GM12878 (cell line): ENCODE measurements around the gene VCPKMT. TPM values are rescaled to one million over a fixed set of nuclear protein-coding genes. Genes with fewer than 3 reads are reported as not detected.
A peak's percentile ranks its signal among the peaks of the same experiment; 100 is the strongest.

ENCODE experiments used
- ATAC-seq: fragments of 200-7000 bp; cut with Tn5 transposase; 3 replicates; pipeline ENCODE4 v1.9.1; 2020; ENCODE audit warnings: mild to moderate bottlenecking, moderate library complexity
- BruUV-seq: library from RNA; stranded (reverse); fragments of 400-500 nt; replicated peaks from 2 replicates; lab custom pipeline; 2021; lab: Mats Ljungman, UMichigan
- CTCF ChIA-PET: fragments of 300-600 bp; sonication (Branson Sonifier 250); formaldehyde crosslinking; extraction: SDS; loops from one replicate; lab custom pipeline; 2021; ENCODE audit warnings: inconsistent platforms; lab: Yijun Ruan, JAX
- POLR2A ChIA-PET: fragments of 350-600 bp; formaldehyde crosslinking; extraction: SDS; loops from one replicate; lab custom pipeline; 2021; ENCODE audit warnings: inconsistent platforms; lab: Charles Lee
- RAD21 ChIA-PET: fragments of 300-600 bp; sonication (Branson Sonifier 250); formaldehyde crosslinking; loops from one replicate; lab custom pipeline; 2023; ENCODE audit warnings: antibody characterized with exemption; ENCODE audit not compliant: unreplicated experiment; lab: Charles Lee
- SMC1A ChIA-PET: fragments of 300-600 bp; sonication (Branson Sonifier 250); formaldehyde crosslinking; loops from one replicate; lab custom pipeline; 2023; ENCODE audit not compliant: unreplicated experiment, uncharacterized antibody; lab: Charles Lee
- DNase-seq: peaks from one replicate; pipeline ENCODE4 v3.0.0-alpha.2; 2011; ENCODE audit warnings: low read depth, low spot score
- FAIRE-seq: peaks from 3 replicates; lab custom pipeline; 2011; peaks lifted over from hg19 to GRCh38; lab: Jason Lieb, UNC
- H2AFZ ChIP-seq: 2 replicates; pipeline ENCODE4 v1.6.0; 2011; ENCODE audit warnings: low read depth, low read length, control low read depth; ENCODE audit not compliant: control insufficient read depth
- H3K27ac ChIP-seq: 2 replicates; pipeline ENCODE4 v1.5.1; 2011; ENCODE audit warnings: control low read depth; ENCODE audit not compliant: control insufficient read depth, insufficient read depth
- H3K27me3 ChIP-seq, 2 experiments: replicated peaks in 1 of 2; 2 replicates each; pipeline versions ENCODE4 v1.6.0 to v1.6.1; 2011; ENCODE audit warnings: low read length in 1 of 2; ENCODE audit not compliant: control insufficient read depth in 2 of 2, insufficient read depth in 2 of 2
- H3K36me3 ChIP-seq, 2 experiments: 2 replicates each; pipeline ENCODE4 v1.5.1; 2011; ENCODE audit warnings: low read length in 1 of 2; ENCODE audit not compliant: control insufficient read depth in 2 of 2, insufficient read depth in 2 of 2
- H3K4me1 ChIP-seq: 2 replicates; pipeline ENCODE4 v1.6.1; 2011; ENCODE audit warnings: mild to moderate bottlenecking, low read length, moderate library complexity, mixed read lengths; ENCODE audit not compliant: control insufficient read depth, insufficient read depth
- H3K4me2 ChIP-seq: 2 replicates; pipeline ENCODE4 v1.6.0; 2011; ENCODE audit warnings: control low read depth; ENCODE audit not compliant: control insufficient read depth, insufficient read depth
- H3K4me3 ChIP-seq: fragments of 200-600 bp; sonication (generic); 2 replicates; pipeline ENCODE4 v1.5.1; 2016
- H3K79me2 ChIP-seq: 2 replicates; pipeline ENCODE4 v1.6.0; 2011; ENCODE audit warnings: low read length; ENCODE audit not compliant: control insufficient read depth, insufficient read depth
- H3K9ac ChIP-seq: 2 replicates; pipeline ENCODE4 v1.8.0; 2011; ENCODE audit warnings: low read length, control low read depth, mixed read lengths; ENCODE audit not compliant: control insufficient read depth, insufficient read depth
- H3K9me3 ChIP-seq: replicated peaks from 3 replicates; pipeline ENCODE4 v1.5.1; 2011; ENCODE audit warnings: mild to moderate bottlenecking, low read length; ENCODE audit not compliant: control insufficient read depth, insufficient read depth
- H4K20me1 ChIP-seq: 2 replicates; pipeline ENCODE4 v1.6.0; 2011; ENCODE audit not compliant: control insufficient read depth, insufficient read depth
- CREB1 ChIP-seq: IDR thresholded peaks from 2 replicates; pipeline ENCODE4 v1.6.1; 2012; ENCODE audit warnings: low read depth, mild to moderate bottlenecking, inconsistent platforms
- HDGF ChIP-seq: fragments of 450-650 bp; IDR thresholded peaks from 2 replicates; pipeline ENCODE4 v1.6.1; 2016; ENCODE audit warnings: antibody characterized with exemption
- WGBS: methylation state at CpG from one replicate; pipeline ENCODE4 v1.1.6; 2016; ENCODE audit warnings: low lambda C conversion rate; ENCODE audit not compliant: insufficient replicate concordance, insufficient coverage; ENCODE audit errors: missing lambda C conversion rate; 5-methylcytosine and 5-hydroxymethylcytosine counted together
- in situ Hi-C: fragments of 300-500 bp; cut with MboI; formaldehyde crosslinking; loops from 9 replicates; pipeline ENCODE4 v1.14.3; 2018; ENCODE audit warnings: mixed read lengths
- intact Hi-C: fragments of 100-400 bp; cut with micrococcal nuclease; formaldehyde crosslinking; loops from one replicate; pipeline ENCODE4 v1.14.2; 2022; ENCODE audit not compliant: unreplicated experiment
- polyA plus RNA-seq, 11 experiments: library from polyadenylated mRNA; depleted of rRNA in 4 of 11; unstranded in 6 of 11; stranded (reverse) in 5 of 11; fragments of >200 nt; fragmentation: Nextera tagmentation in 4 of 11; fragmentation: Illumina TruSeq in 1 of 11; extraction: Ambion mirVana in 4 of 11; extraction: Trizol in 1 of 11; gene quantifications; 1 replicate in 1 of 11; 2 replicates in 10 of 11; pipeline versions ENCODE4 v1.2.1 to v1.2.3, GENCODE V29; 2011 to 2016; ENCODE audit warnings: inconsistent platforms in 2 of 11, missing spikeins in 2 of 11, low read depth in 1 of 11
- small RNA-seq: library from RNA; depleted of rRNA; stranded (forward); fragments of <200 nt; gene quantifications from one replicate; pipeline ENCODE3, GENCODE V24; 2014
- total RNA-seq, 4 experiments: library from RNA; depleted of rRNA in 3 of 4; stranded (reverse); fragments of >200 nt in 3 of 4; fragmentation: Illumina TruSeq in 1 of 4; extraction: Trizol in 1 of 4; gene quantifications; 2 replicates each; pipeline versions ENCODE4 v1.2.1 to v1.2.3, GENCODE V29; 2013 to 2021
- TF ChIP-seq, protein P1 (sequence below): fragments of 450-650 bp; IDR thresholded peaks from 2 replicates; pipeline ENCODE4 v1.6.1; 2017; ENCODE audit warnings: mild to moderate bottlenecking, moderate library complexity

The VCPKMT gene
- total and polyA plus RNA-seq, 10 of the 15 experiments (the other 5 are each of a cell fraction or from before 2014, with no cell fraction given), result 8.5 to 18.4 (median 12.8) TPM

DNA sequence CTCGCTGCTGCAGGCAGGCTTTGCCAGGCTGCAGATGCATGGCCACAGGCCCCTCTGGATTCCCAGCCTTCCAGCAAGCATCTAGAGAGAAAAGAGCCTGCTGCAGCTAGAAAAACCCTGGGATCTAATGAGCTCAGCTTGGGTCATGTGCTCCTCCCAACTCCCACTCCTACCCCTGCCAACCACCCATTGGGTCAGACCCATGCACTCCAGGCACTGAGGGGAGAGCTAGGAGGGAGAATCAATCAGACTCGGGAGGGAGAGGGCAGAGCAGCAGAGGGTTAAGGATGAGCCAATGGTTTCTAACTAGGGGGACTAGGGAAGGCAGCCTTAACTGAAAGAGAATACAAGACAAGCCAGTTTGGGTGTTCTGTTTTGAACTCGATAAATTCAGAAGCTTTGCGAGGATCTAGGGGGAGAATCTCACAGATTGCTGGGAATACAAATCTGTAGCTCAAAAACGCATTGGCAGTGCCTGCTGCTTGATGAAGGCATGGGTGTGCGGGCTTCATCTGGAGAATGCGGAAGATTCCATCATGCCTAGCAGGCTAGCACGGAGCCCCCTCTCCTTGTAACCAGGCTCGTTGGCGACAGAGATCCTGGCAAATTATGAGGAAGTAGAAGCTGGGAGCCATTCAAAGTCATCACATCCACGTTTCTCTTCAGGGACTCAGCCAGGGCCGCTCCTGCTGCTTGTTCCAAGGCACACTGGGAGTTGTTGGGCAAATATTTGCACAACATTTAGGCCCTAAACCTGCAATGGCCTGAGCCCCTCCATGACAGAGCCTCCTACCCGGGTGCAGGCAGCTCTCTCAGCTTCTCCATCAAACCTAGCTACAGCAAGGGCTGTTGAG, 56.4 kb downstream of the VCPKMT start:
- FAIRE-seq (no peak), DNase-seq (no peak), ATAC-seq (no peak)
- WGBS, result 99% methylated on average over 13 of the region's 13 CpGs
- Histone ChIP-seq H3K4me2 (no peak overlapping the region), H3K4me1 (peaks cover 45% of the 10 kb centered on the region), H3K36me3 (no peaks in the 10 kb centered on the region; a peak in 1 of 4 replicates), H3K79me2 (peaks cover 7% of the 10 kb centered on the region), H3K4me3 (no peak overlapping the region), H2AFZ (no peak overlapping the region), H3K27me3 (no peaks in the 10 kb centered on the region), H3K9me3 (no peaks in the 10 kb centered on the region), H3K9ac (peak overlapping the region; percentile 94; the same call in 1 of the 2 replicates), H3K27ac (peak overlapping the region; percentile 98), H4K20me1 (no peaks in the 10 kb centered on the region)
- BruUV-seq, result no TSS peak
- TF ChIP-seq, protein P1, sequence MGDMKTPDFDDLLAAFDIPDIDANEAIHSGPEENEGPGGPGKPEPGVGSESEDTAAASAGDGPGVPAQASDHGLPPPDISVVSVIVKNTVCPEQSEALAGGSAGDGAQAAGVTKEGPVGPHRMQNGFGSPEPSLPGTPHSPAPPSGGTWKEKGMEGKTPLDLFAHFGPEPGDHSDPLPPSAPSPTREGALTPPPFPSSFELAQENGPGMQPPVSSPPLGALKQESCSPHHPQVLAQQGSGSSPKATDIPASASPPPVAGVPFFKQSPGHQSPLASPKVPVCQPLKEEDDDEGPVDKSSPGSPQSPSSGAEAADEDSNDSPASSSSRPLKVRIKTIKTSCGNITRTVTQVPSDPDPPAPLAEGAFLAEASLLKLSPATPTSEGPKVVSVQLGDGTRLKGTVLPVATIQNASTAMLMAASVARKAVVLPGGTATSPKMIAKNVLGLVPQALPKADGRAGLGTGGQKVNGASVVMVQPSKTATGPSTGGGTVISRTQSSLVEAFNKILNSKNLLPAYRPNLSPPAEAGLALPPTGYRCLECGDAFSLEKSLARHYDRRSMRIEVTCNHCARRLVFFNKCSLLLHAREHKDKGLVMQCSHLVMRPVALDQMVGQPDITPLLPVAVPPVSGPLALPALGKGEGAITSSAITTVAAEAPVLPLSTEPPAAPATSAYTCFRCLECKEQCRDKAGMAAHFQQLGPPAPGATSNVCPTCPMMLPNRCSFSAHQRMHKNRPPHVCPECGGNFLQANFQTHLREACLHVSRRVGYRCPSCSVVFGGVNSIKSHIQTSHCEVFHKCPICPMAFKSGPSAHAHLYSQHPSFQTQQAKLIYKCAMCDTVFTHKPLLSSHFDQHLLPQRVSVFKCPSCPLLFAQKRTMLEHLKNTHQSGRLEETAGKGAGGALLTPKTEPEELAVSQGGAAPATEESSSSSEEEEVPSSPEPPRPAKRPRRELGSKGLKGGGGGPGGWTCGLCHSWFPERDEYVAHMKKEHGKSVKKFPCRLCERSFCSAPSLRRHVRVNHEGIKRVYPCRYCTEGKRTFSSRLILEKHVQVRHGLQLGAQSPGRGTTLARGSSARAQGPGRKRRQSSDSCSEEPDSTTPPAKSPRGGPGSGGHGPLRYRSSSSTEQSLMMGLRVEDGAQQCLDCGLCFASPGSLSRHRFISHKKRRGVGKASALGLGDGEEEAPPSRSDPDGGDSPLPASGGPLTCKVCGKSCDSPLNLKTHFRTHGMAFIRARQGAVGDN, result 0 out of 2 replicates have a peak, but pooled peaks have one; percentile 12
- TF ChIP-seq CREB1, result no peak
- no peak for TF ChIP-seq HDGF
- POLR2A ChIA-PET, result interaction anchor here (0.6 to 4.2 kb wide), 9 partner anchors 10 to 205 kb away, joined by 3 to 62 read pairs (median 10); no protein-coding TSS in a partner anchor
- RAD21 ChIA-PET, result interaction anchor here (1.0 to 6.1 kb wide), 10 partner anchors 9 to 202 kb away, joined by 3 to 110 read pairs (median 28); no protein-coding TSS in a partner anchor
- SMC1A ChIA-PET, result interaction anchor here (0.7 to 6.7 kb wide), 17 partner anchors 13 to 208 kb away, joined by 3 to 96 read pairs (median 4); no protein-coding TSS in a partner anchor
- in situ Hi-C loops (no loop called here), intact Hi-C loops (loop anchor here (5.0 kb wide), 1 partner anchor 198 kb away; no protein-coding TSS in a partner anchor)
- CTCF ChIA-PET, result interaction anchor here (0.6 to 5.6 kb wide), 13 partner anchors 12 to 208 kb away, joined by 3 to 92 read pairs (median 4); partner anchors contain the start of gene NEMF

Small RNA genes lying within 50 kb of the gene (small RNA-seq; reads per million reads assigned to genes)
- not detected for gene RF00019

Other genes starting within 250 kb of the VCPKMT start
- 64.5 and 66.1 TPM in 2 replicates for gene ARF6, start 223.5 kb downstream of the VCPKMT start, total RNA-seq (2014; rRNA removed)
- 49.8 and 50.0 TPM in 2 replicates for gene ARF6, start 223.5 kb downstream of the VCPKMT start, total RNA-seq (2014; rRNA removed; fragmentation: Illumina TruSeq; extraction: Trizol)
- 91.3 and 94.2 TPM in 2 replicates for gene ARF6, start 223.5 kb downstream of the VCPKMT start, total RNA-seq (2021)
- gene ARF6, start 223.5 kb downstream of the VCPKMT start, polyA plus RNA-seq (2011; rRNA removed), result 47.8 and 52.2 TPM in 2 replicates
- 74.8 and 82.5 TPM in 2 replicates for gene ARF6, start 223.5 kb downstream of the VCPKMT start, polyA plus RNA-seq (2014; fragmentation: Illumina TruSeq; extraction: Trizol)
- 10 to 100 TPM; 46.8 to 86.6 TPM for gene ARF6, start 223.5 kb downstream of the VCPKMT start, polyA plus RNA-seq (2014; fragmentation: Nextera tagmentation; extraction: Ambion mirVana)
- 69.1 and 73.0 TPM in 2 replicates for gene ARF6, start 223.5 kb downstream of the VCPKMT start, polyA plus RNA-seq (2014; rRNA removed)
- 100 to 1,000 TPM; 125 to 128 TPM for gene ARF6, start 223.5 kb downstream of the VCPKMT start, polyA plus RNA-seq (2016; fragmentation: Nextera tagmentation; extraction: Ambion mirVana)
- gene SOS2, start 115.0 kb upstream of the VCPKMT start, total RNA-seq (2014; rRNA removed), result 8.1 and 8.9 TPM in 2 replicates
- 16.8 and 17.0 TPM in 2 replicates for gene SOS2, start 115.0 kb upstream of the VCPKMT start, total RNA-seq (2014; rRNA removed; fragmentation: Illumina TruSeq; extraction: Trizol)
- gene SOS2, start 115.0 kb upstream of the VCPKMT start, total RNA-seq (2021), result 12.7 and 13.3 TPM in 2 replicates
- 16.7 and 22.2 TPM in 2 replicates for gene SOS2, start 115.0 kb upstream of the VCPKMT start, polyA plus RNA-seq (2011; rRNA removed)
- 14.8 and 19.5 TPM in 2 replicates for gene SOS2, start 115.0 kb upstream of the VCPKMT start, polyA plus RNA-seq (2014; fragmentation: Illumina TruSeq; extraction: Trizol)
- 1 to 10 TPM; 2.9 to 4.1 TPM for gene SOS2, start 115.0 kb upstream of the VCPKMT start, polyA plus RNA-seq (2014; fragmentation: Nextera tagmentation; extraction: Ambion mirVana)
- gene SOS2, start 115.0 kb upstream of the VCPKMT start, polyA plus RNA-seq (2014; rRNA removed), result 6.0 and 8.6 TPM in 2 replicates
- gene SOS2, start 115.0 kb upstream of the VCPKMT start, polyA plus RNA-seq (2016; fragmentation: Nextera tagmentation; extraction: Ambion mirVana), result 1 to 10 TPM; 2.1 to 2.8 TPM
- gene L2HGDH, start 195.7 kb upstream of the VCPKMT start, total RNA-seq (2014; rRNA removed), result 13.3 and 15.9 TPM in 2 replicates
- 9.7 and 10.5 TPM in 2 replicates for gene L2HGDH, start 195.7 kb upstream of the VCPKMT start, total RNA-seq (2014; rRNA removed; fragmentation: Illumina TruSeq; extraction: Trizol)
- gene L2HGDH, start 195.7 kb upstream of the VCPKMT start, total RNA-seq (2021), result 14.1 TPM in 2 replicates
- 11.7 and 12.0 TPM in 2 replicates for gene L2HGDH, start 195.7 kb upstream of the VCPKMT start, polyA plus RNA-seq (2011; rRNA removed)
- gene L2HGDH, start 195.7 kb upstream of the VCPKMT start, polyA plus RNA-seq (2014; fragmentation: Illumina TruSeq; extraction: Trizol), result 13.7 and 16.9 TPM in 2 replicates
- gene L2HGDH, start 195.7 kb upstream of the VCPKMT start, polyA plus RNA-seq (2014; fragmentation: Nextera tagmentation; extraction: Ambion mirVana), result 1 to 10 TPM; 2.6 to 3.0 TPM
- gene L2HGDH, start 195.7 kb upstream of the VCPKMT start, polyA plus RNA-seq (2014; rRNA removed), result 13.4 and 16.3 TPM in 2 replicates
- 10 to 100 TPM; 14.4 to 18.3 TPM for gene L2HGDH, start 195.7 kb upstream of the VCPKMT start, polyA plus RNA-seq (2016; fragmentation: Nextera tagmentation; extraction: Ambion mirVana)
- 9.5 and 11.3 TPM in 2 replicates for gene DMAC2L, start 195.8 kb upstream of the VCPKMT start, total RNA-seq (2014; rRNA removed)
- gene DMAC2L, start 195.8 kb upstream of the VCPKMT start, total RNA-seq (2014; rRNA removed; fragmentation: Illumina TruSeq; extraction: Trizol), result 11.9 TPM in 2 replicates
- gene DMAC2L, start 195.8 kb upstream of the VCPKMT start, total RNA-seq (2021), result 21.4 and 22.5 TPM in 2 replicates
- 33.8 and 34.9 TPM in 2 replicates for gene DMAC2L, start 195.8 kb upstream of the VCPKMT start, polyA plus RNA-seq (2011; rRNA removed)
- gene DMAC2L, start 195.8 kb upstream of the VCPKMT start, polyA plus RNA-seq (2014; fragmentation: Illumina TruSeq; extraction: Trizol), result 11.9 and 14.5 TPM in 2 replicates
- 10 to 100 TPM; 63.7 to 76.3 TPM for gene DMAC2L, start 195.8 kb upstream of the VCPKMT start, polyA plus RNA-seq (2014; fragmentation: Nextera tagmentation; extraction: Ambion mirVana)
- 17.2 and 20.9 TPM in 2 replicates for gene DMAC2L, start 195.8 kb upstream of the VCPKMT start, polyA plus RNA-seq (2014; rRNA removed)
- 10 to 100 TPM; 34.1 to 35.8 TPM for gene DMAC2L, start 195.8 kb upstream of the VCPKMT start, polyA plus RNA-seq (2016; fragmentation: Nextera tagmentation; extraction: Ambion mirVana)